Prostate gland (tissue), 2 donors: ENCODE measurements around the gene PARP15.

Experiments
- POLR2A ChIP-seq: fragments of 450-650 bp; IDR thresholded peaks from one replicate; pipeline ENCODE4 v1.6.1; 2016; ENCODE audit warnings: antibody characterized with exemption, mild to moderate bottlenecking
- POLR2AphosphoS5 ChIP-seq: sonication (generic); formaldehyde crosslinking; IDR thresholded peaks from one replicate; pipeline ENCODE4 v1.6.1; 2017; ENCODE audit warnings: antibody characterized with exemption
- TF ChIP-seq, protein P1 (sequence below), 4 experiments: fragments of 200-600 bp in 2 of 4; fragments of 450-650 bp in 2 of 4; sonication (generic) in 2 of 4; IDR thresholded peaks; 1 replicate in 3 of 4; 2 replicates in 1 of 4; pipeline ENCODE4 v1.5.1; 2016 to 2019; ENCODE audit warnings: antibody characterized with exemption in 4 of 4, mild to moderate bottlenecking in 2 of 4, moderate library complexity in 2 of 4

GRCh38 chr3:122536632-122537001 is 40.8 kb upstream of the PARP15 start:
- TF ChIP-seq, protein P1, sequence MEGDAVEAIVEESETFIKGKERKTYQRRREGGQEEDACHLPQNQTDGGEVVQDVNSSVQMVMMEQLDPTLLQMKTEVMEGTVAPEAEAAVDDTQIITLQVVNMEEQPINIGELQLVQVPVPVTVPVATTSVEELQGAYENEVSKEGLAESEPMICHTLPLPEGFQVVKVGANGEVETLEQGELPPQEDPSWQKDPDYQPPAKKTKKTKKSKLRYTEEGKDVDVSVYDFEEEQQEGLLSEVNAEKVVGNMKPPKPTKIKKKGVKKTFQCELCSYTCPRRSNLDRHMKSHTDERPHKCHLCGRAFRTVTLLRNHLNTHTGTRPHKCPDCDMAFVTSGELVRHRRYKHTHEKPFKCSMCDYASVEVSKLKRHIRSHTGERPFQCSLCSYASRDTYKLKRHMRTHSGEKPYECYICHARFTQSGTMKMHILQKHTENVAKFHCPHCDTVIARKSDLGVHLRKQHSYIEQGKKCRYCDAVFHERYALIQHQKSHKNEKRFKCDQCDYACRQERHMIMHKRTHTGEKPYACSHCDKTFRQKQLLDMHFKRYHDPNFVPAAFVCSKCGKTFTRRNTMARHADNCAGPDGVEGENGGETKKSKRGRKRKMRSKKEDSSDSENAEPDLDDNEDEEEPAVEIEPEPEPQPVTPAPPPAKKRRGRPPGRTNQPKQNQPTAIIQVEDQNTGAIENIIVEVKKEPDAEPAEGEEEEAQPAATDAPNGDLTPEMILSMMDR (IDR thresholded peaks at IDR 0.05), result no peak
- TF ChIP-seq POLR2AphosphoS5 (no peak), POLR2A (no peak)
